ENCODE data around the gene MME. TPM values are rescaled to one million over a fixed set of nuclear protein-coding genes. Genes with fewer than 3 reads are reported as not detected.

MME gene
- total and polyA plus RNA-seq, 2 of the 8 experiments (the other 6 are each of a cell fraction or from before 2014, with no cell fraction given) = 5.0 to 39.6 TPM

- ChIA-PET POLR2A (ENCODE audit: partially characterized antibody) (no interaction called here), CTCF (ENCODE audit: partially characterized antibody) (interaction anchor here (0.9 to 2.1 kb wide), 6 partner anchors 10 to 242 kb away, joined by 3 to 5 read pairs (median 4); no protein-coding TSS in a partner anchor)
- FAIRE-seq (no peak), DNase-seq (ENCODE audit: low read depth in 1 of 2, low spot score in 2 of 2) (no peak)
- no peaks in the 10 kb centered on the region for H3K4me1 ChIP-seq (replicated peaks in 1 of 4; ENCODE audit: control insufficient read depth in 3 of 4, insufficient read depth in 4 of 4, low read length in 3 of 4)
- H2BK15ac ChIP-seq (ENCODE audit: low read length) = no peak overlapping the region
- no peaks in the 10 kb centered on the region for H3K36me3 ChIP-seq (ENCODE audit: control insufficient read depth in 2 of 4, insufficient read depth in 4 of 4, low read length in 3 of 4)
- H3K79me2 ChIP-seq (ENCODE audit: control insufficient read depth in 1 of 2, insufficient read depth in 2 of 2, low read length in 2 of 2) = no peaks in the 10 kb centered on the region
- H3K14ac ChIP-seq (ENCODE audit: insufficient read length) = no peak overlapping the region
- H2BK12ac ChIP-seq (ENCODE audit: low read depth, low read length) = no peak overlapping the region
- H3K4me2 ChIP-seq (ENCODE audit: insufficient read depth in 1 of 2, low read depth in 2 of 2, low read length in 2 of 2) = no peak overlapping the region
- H2AFZ ChIP-seq (ENCODE audit: low read length) = no peak overlapping the region
- H4K8ac ChIP-seq (ENCODE audit: extremely low read depth, insufficient read depth, low read length) = no peak overlapping the region
- no peaks in the 10 kb centered on the region for H3K27me3 ChIP-seq (replicated peaks in 1 of 4; ENCODE audit: control insufficient read depth in 3 of 4, extremely low read depth in 1 of 4, insufficient read depth in 3 of 4, low read length in 3 of 4)
- no peak for TF ChIP-seq CBX8 (IDR thresholded peaks at IDR 0.05; ENCODE audit: borderline replicate concordance, low read depth, low read length)
- TF ChIP-seq GTF2F1 (IDR thresholded peaks at IDR 0.05; ENCODE audit: borderline replicate concordance, low read depth, low read length) = no peak
- no peak for TF ChIP-seq FOSL1 (IDR thresholded peaks at IDR 0.05; ENCODE audit: insufficient read depth, low read depth, low read length)
- no peak for TF ChIP-seq BACH1 (IDR thresholded peaks at IDR 0.05; ENCODE audit: low read length)
- TF ChIP-seq SAP30 (IDR thresholded peaks at IDR 0.05; ENCODE audit: insufficient read depth, insufficient replicate concordance, low read length) = no peak
- no peak for TF ChIP-seq EP300 (IDR thresholded peaks at IDR 0.05; ENCODE audit: borderline replicate concordance in 1 of 2, low read depth in 2 of 2, low read length in 2 of 2)
- no peak for TF ChIP-seq MAX (IDR thresholded peaks at IDR 0.05)
- TF ChIP-seq KDM1A (IDR thresholded peaks at IDR 0.05; ENCODE audit: borderline replicate concordance, low read length) = no peak
- no peak for TF ChIP-seq TEAD4 (IDR thresholded peaks at IDR 0.05; ENCODE audit: low read depth, low read length)
- H3K18ac ChIP-seq (ENCODE audit: extremely low read depth, low read length) = no peak overlapping the region
- H2BK120ac ChIP-seq (replicated peaks; ENCODE audit: low read depth, low read length) = no peak overlapping the region
- 86% methylated on average over 5 of the region's 5 CpGs; no CpG with 5 or more reads in 1 of the 2 experiments for WGBS, 2 experiments (ENCODE audit: extremely low coverage in 1 of 2, insufficient coverage in 1 of 2, insufficient read length in 1 of 2, insufficient replicate concordance in 2 of 2, low coverage in 1 of 2, low lambda C conversion rate in 2 of 2, missing lambda C conversion rate in 1 of 2)
- H2BK5ac ChIP-seq (ENCODE audit: low read depth, low read length) = no peak overlapping the region
- no peak overlapping the region for H4K5ac ChIP-seq (ENCODE audit: insufficient read length, low read depth, low read length)
- no peak overlapping the region for H2AK5ac ChIP-seq (ENCODE audit: low read depth, low read length)
- no peak overlapping the region for H3K23ac ChIP-seq (ENCODE audit: insufficient read length)
- H3K56ac ChIP-seq (replicated peaks; ENCODE audit: insufficient read length, low read depth, low read length) = no peak overlapping the region
- H3K23me2 ChIP-seq (ENCODE audit: low read depth, low read length) = no peaks in the 10 kb centered on the region
- no peak overlapping the region for H3K4me3 ChIP-seq (ENCODE audit: extremely low read depth in 1 of 4, insufficient read depth in 2 of 4, low read depth in 3 of 4, low read length in 4 of 4)
- H4K20me1 ChIP-seq (replicated peaks in 1 of 2; ENCODE audit: control insufficient read depth in 1 of 2, insufficient read depth in 2 of 2, low read length in 2 of 2) = no peaks in the 10 kb centered on the region
- H3K27ac ChIP-seq (ENCODE audit: low read depth, low read length) = no peak overlapping the region
- no peaks in the 10 kb centered on the region for H3K9me3 ChIP-seq (ENCODE audit: insufficient read depth in 2 of 2, low read depth in 1 of 2, low read length in 1 of 2)
- no peak overlapping the region for H4K91ac ChIP-seq (replicated peaks; ENCODE audit: insufficient read length, low read length)
- no peak overlapping the region for H2BK20ac ChIP-seq (ENCODE audit: low read length)
- no peaks in the 10 kb centered on the region for H3K79me1 ChIP-seq (ENCODE audit: low read depth, low read length)
- no peak overlapping the region for H3K4ac ChIP-seq (replicated peaks; ENCODE audit: insufficient read length, low read depth, low read length)
- no peak overlapping the region for H3K9ac ChIP-seq (replicated peaks in 1 of 4; ENCODE audit: extremely low read depth in 1 of 4, low read depth in 3 of 4, low read length in 3 of 4)
These were observed 116.3 kb downstream of the MME start for GRCh38 chr3:155196131-155197021.

Data from H1 (cell line).